GM10248 (cell line): ENCODE measurements around the gene ARHGAP24.

Experiments used
- CTCF ChIA-PET: fragments of 300-600 bp; sonication (Branson Sonifier 250); formaldehyde crosslinking; extraction: SDS; loops from one replicate; lab custom pipeline; 2021; ENCODE audit warnings: antibody characterized with exemption; lab: Yijun Ruan, JAX
- POLR2A ChIA-PET: fragments of 350-650 bp; sonication (Branson Sonifier 250); formaldehyde crosslinking; extraction: SDS; loops from one replicate; lab custom pipeline; 2020; ENCODE audit warnings: antibody characterized with exemption; lab: Yijun Ruan, JAX
- DNase-seq: peaks from one replicate; pipeline ENCODE4 v3.0.0; 2012; ENCODE audit errors: extremely low spot score
- CTCF ChIP-seq: IDR thresholded peaks from 2 replicates; pipeline ENCODE4 v1.5.1; 2012; ENCODE audit warnings: mild to moderate bottlenecking, low read depth; ENCODE audit errors: extremely low read depth, missing control alignments, control extremely low read depth

The ARHGAP24 gene

GRCh38 chr4:85777908-85778631 lies 303.1 kb downstream of the ARHGAP24 start:
- POLR2A ChIA-PET = no interaction called here
- no peak for TF ChIP-seq CTCF
- CTCF ChIA-PET = interaction anchor here (0.7 to 5.7 kb wide), 6 partner anchors 10 to 82 kb away, joined by 3 to 36 read pairs (median 10); no protein-coding TSS in a partner anchor
- DNase-seq = peak; percentile 22

GRCh38 chr4:85778632-85779131 lies 303.7 kb downstream of the ARHGAP24 start:
- POLR2A ChIA-PET = no interaction called here
- DNase-seq = peak; percentile 34
- TF ChIP-seq CTCF = no peak
- CTCF ChIA-PET = interaction anchor here (0.7 to 5.7 kb wide), 9 partner anchors 9 to 695 kb away, joined by 3 to 36 read pairs (median 5); no protein-coding TSS in a partner anchor

GRCh38 chr4:85779165-85779564 lies 304.2 kb downstream of the ARHGAP24 start:
- ChIA-PET POLR2A (no interaction called here), CTCF (interaction anchor here (1.0 to 5.7 kb wide), 9 partner anchors 9 to 695 kb away, joined by 3 to 36 read pairs (median 5); no protein-coding TSS in a partner anchor)
- no peak for TF ChIP-seq CTCF
- no peak for DNase-seq

GRCh38 chr4:85780664-85781063 lies 305.7 kb downstream of the ARHGAP24 start:
- no peak for TF ChIP-seq CTCF
- CTCF ChIA-PET = interaction anchor here (5.7 kb wide), 1 partner anchor 17 kb away, joined by 36 read pairs; no protein-coding TSS in a partner anchor
- POLR2A ChIA-PET = no interaction called here
- no peak for DNase-seq

GRCh38 chr4:85783483-85783882 lies 308.5 kb downstream of the ARHGAP24 start:
- no peak for DNase-seq

More at GRCh38 chr4:85783483-85783882, 308.5 kb downstream of the ARHGAP24 start:
- no peak for TF ChIP-seq CTCF
- CTCF ChIA-PET = interaction anchor here (1.4 kb wide), 1 partner anchor 14 kb away, joined by 8 read pairs; no protein-coding TSS in a partner anchor
- POLR2A ChIA-PET = no interaction called here
